ENCODE results near the gene MERTK.
"Not testable (repeated sequence)": the region's sequence is repeated elsewhere in the genome, so short reads cannot be mapped to it uniquely, and the experiment has no call there.

The MERTK gene

DNA sequence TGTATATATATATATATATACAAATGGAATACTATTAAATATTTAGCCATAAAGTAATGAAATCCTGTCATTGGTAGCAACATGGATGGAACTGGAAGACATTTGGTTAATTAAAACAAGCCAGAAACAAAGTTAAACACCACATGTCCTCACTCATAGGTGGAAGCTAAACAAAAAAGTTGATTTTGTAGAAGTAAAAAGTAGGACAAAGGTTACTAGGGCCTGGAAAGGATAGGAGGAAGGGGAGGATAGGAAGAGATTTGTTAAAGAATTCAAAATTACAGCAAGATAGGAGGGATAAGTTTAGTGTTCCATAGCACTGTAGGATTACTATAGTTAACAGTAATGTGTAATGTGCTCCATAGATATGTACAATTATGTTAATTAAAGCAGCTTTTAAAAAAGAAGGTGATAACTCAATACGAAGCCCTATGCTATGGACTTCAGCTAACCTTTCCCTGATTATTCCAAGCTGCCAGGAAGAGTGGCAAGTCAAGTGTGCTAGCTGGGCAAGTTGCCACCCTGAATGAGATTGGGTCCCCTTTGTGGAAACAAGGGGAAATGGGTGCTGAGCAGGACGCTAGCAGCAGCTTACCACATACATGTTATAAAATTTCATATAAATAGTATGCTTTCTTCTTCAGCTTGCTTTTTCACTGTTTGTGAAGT lies 12.3 kb downstream of the MERTK start:
- DNase-seq (ENCODE audit: low spot score) = no peak

DNA sequence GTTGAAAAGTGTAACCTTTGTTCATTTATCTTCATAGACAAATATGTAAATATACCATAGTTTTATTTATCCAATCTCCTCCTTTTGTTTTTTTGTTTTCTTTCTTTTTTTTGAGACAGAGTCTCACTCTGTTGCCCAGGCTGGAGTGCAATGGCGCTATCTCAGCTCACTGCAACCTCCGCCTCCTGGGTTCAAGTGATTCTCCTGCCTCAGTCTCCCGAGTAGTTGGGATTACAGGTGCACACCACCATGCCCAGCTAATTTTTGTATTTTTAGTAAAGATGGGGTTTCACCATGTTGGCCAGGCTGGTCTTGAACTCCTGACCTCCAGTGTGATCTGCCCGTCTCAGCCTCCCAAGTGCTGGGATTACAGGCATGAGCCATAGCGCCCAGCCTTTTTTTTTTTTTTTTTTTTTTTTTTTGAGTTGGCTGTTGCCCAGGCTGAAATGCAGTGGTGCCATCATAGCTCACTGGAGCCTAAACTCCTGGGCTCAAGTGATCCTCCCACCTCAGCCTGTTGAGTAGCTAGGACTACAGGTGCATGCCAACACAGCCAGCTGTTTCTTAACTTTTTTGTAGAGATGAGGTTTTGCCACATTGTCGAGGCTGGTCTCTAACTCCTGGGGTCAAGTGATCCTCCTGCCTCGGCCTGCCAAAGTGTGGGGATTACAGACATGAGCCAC lies 13.0 kb downstream of the MERTK start:
- not testable (repeated sequence) for DNase-seq (ENCODE audit: low spot score)

DNA sequence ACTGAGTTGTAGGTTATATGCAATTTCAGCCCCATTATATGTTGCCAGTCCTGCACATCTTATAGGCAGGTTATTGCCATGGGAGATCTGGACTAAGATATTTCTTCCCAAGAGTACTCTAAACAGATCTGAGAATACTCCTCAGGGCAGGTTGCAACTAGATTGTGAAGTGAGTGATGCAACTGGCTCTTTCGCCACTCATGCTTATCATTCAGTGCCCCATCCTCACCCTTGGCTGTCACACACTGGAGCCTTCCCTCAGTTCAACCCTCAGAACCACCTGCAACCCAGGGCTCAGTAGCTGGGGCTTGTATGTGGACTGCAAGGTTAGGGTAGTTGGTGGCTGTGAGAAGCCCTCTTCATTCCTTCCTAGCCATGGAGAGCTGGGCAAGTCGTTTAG lies 14.1 kb downstream of the MERTK start:
- no peak for DNase-seq (ENCODE audit: low spot score)

DNA sequence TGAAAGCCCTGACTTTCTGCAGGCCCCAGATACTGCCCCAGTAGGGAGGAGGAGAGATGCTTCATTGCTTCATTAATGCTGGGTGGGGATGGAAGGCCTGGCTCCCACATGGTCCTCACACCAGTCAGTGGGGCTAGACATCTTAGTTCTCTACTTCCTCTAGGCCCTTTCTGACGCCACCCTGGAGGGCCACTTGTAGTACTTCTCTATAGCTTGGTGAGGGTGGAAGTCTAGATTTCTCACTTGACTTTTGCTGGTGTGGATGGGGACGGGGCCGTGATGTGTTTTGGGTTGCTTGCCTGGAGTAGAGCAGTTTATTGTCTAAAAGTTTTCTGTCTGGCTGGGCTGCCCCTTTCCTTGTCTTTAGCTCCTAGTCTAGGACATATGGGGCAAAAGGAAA lies 18.7 kb downstream of the MERTK start:
- DNase-seq (ENCODE audit: low spot score) = no peak

DNA sequence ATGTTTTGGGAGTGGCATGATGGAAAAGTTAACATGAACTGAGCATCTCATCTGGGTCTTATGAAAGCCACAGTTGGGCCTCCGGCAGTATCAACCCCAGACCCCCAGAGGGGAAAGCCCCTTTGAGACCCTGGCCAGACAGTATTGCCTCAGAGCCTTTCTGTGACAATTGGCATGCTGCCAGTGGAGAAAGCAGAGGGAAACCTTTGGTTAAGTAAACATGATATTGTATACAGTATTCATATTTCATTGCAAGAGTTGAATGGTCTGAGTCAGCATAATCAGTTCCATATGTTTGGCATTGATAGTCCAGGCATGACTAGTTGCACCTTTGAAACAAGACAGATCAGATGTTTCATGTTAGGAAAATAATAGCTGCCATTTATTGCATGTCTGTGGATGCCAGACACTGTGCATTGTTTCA lies 20.0 kb downstream of the MERTK start:
- peak; percentile 54 for DNase-seq (ENCODE audit: low spot score)

DNA sequence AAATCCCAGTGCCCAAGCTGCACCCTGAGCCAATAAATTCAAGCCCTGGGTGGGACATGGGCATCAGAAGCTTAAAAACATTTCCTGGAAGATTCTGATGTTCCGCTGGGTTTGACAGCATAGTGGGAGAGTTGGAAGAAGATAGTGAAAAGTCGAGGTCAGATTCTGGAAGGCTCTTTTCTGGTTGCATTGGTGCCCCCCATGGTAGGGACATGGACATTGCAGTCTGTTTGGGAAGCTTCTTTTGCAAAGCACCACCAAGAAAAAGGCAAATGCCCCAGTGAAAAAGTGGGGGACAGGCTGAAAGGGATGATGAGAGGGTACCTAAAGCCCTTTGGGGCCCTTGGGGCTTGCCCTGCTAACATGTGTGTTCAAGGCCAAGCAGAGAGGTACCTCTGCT lies 21.0 kb downstream of the MERTK start:
- no peak for DNase-seq (ENCODE audit: low spot score)

DNA sequence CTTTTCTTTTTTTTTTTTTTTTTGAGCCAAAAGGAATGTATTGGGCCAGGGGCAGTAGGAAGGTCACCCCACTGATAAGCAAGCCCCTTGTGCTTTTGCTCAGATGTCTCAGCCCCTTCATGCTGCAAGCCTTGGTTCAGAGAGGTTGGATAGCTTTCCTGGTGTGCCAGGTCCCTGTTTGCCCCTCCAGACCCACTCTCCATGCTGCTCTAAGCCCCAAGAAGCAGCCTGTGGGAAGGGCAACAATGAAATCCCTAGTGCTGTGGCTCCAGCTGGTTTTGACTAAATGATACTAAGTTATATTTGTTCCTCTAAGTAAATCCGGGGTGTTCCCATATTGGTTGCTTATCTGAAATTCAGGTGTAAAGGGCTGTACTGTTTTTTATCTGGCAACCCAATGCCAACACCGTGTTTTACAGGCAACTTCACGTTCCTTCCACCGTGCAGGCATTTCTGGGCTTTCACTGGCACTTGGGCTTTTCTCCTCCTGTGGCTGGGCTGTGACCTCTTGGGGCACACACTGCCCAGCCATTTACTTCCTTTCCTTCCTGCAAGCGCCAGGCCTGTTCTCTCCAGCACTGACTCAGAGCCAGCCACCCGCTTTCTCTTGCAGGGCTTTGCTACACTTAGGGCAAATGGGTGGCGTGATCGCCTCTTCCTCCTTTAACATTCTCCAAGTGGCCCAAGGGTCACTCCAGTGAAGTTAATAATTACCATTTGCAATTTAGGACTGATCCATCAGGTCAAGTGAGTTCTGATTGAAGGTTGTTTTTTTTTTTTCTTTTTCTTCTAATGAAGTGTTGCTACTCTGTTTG lies 21.6 kb downstream of the MERTK start:
- no peak for DNase-seq (ENCODE audit: low spot score)

DNA sequence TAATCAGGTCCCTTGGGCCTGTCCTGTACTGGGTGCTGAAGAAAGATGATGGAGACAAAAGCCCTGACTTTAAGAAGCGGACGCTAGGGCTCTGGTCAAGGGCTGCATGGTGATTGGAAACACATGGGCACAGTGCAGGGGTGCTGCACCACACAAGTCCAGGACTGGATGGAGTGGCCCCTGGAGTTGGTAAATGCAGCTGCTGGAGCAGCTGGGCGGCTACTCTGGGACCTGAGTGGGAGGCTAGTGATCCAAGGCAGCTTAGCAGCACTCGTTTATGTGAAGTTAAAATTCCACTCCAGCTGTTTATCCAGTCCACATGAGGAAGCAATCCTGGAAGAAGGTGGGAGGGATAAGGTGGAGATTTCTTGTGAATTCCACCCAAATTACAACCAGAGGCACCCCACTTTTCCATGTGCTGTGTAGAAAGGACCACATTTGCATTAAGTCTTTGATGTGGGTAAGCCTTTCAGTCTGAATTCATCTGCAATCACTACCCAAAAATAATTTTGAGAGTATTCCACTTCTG lies 24.9 kb downstream of the MERTK start:
- DNase-seq (ENCODE audit: low spot score) = no peak

DNA sequence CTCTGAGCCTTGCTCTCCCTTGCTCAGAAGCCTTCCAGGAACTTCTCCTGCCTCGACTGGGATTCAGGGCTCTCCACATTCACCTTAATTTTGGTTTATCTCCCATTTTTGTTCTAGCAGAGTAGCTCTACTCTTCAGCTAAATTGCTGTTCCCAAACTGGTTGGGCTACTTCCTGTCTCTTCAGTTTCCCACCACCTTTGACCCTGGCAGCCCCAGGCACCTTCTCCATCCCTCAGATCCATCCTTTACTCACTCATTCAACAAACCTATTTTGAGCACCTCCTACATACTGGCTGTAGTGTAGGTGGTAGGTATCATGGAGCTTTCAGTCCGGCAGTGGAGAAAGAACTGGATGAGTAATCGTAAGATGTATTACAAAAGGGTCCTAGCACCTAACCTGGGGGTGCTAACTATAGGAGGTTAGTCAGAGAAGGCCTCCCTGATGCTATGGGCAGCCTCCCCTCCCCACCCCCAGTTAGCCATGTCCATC lies 26.3 kb downstream of the MERTK start:
- DNase-seq (ENCODE audit: low spot score) = no peak

DNA sequence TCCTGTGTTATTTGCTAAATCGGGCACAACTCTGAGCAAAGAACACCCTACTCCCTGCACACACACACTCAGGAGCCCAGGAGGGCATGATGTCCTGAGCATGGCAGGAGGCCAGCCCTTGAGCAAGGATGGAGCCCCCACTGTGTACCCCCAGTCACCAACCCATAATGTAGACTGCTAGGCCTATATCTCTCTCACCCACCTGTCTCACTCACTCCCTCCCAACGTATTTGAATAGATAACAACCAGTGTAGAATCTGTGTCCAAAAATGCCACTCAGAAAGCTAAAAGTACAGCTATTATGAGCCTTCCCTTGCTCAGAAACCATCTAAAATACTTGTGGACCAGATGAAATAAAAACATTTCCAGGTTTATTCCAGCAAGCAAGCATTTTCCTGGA lies 29.3 kb downstream of the MERTK start:
- peak; percentile 38 for DNase-seq (ENCODE audit: low spot score)

DNA sequence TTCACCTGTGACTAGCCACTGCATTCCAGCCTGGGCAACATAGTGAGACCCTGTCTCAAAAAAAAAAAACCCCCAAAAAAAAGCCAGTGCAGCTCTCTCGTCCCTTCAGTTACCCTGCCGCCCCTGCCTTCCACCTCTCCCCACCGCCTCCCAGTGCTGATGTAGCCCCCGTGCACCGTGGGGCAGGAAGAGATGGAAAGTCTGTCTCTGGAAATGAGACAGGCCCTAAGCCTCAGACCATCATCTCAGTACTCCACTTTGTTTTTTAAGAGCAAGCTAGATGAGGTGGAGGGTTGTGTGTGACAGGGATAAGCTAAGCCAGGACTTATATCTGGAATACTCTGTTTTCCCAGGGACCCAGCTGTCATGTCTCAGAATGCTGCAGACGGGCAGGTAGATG lies 32.0 kb downstream of the MERTK start:
- no peak for DNase-seq (ENCODE audit: low spot score)

DNA sequence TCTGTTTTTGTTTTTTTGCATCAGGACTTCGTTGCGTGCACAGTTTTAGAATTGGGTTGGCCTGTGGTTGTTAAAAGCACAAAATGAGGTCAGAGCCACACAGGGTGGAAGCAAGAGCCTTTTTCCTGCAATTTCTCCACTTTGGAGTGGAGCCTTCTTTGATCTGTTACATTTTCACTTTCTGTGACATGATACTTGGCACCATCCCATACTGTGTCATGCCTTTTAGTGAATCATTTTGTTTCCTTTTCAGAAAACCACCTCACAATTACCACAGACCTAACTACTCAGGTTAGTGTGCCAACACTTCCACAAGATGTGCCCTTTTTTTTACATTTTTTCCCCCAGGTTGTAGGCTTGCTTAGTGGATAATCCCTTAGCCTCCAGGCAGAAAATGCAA lies 32.5 kb downstream of the MERTK start:
- DNase-seq (ENCODE audit: low spot score) = no peak

DNA sequence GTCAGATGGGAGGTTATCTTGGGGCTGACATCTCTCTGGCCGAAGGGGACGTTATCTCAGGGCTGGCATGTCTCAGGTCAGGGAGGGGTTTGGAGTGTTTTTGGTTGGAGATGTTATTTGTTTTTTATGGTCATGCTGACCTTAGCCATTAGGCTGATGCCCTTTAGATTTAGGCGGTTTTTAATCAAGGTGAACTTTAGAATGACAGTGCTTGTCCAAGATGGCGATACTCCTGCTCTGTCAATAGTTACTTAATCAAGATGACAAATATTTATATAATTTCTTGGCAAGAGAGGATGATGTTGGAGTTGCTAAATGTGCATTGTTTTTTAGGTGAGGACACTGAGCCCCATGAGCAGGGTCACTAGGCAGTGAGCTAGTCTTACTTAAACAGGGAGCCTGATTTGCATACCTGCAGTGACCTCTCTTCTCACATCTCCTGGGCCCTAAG lies 34.5 kb downstream of the MERTK start:
- DNase-seq (ENCODE audit: low spot score) = no peak

DNA sequence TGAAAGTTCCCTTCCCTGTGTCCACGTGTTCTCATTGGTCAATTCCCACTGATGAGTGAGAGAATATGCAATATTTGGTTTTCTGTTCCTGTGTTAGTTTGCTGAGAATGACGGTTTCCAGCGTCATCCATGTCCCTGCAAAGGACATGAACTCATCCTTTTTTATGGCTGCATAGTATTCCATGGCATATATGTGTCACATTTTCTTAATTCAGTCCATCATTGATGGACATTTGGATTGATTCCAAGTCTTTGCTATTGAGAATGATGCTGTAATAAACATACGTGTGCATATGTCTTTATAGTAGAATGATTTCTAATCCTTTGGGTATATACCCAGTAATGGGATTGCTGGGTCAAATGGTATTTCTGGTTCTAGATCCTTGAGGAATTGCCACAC lies 35.5 kb downstream of the MERTK start:
- not testable (repeated sequence) for DNase-seq (ENCODE audit: low spot score)

DNA sequence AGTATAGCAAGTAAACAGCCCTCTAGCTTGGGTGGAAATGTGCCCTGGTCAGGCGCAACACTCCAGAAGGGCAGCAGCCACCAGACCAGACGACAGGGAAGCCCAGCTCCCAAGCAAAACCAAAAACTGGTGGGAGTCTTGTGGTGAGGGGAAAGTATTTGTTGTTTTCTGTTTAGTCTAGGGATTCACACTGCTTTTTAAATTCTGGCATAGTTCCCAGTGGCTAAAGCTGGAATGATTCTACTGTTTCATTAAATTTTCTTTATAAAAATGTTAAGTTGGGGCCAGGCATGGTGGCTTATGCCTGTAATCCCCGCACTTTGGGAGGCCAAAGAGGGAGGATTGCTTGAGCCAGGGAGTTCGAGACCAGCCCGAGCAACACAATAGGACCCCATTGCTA lies 38.5 kb downstream of the MERTK start:
- no peak for DNase-seq (ENCODE audit: low spot score)

DNA sequence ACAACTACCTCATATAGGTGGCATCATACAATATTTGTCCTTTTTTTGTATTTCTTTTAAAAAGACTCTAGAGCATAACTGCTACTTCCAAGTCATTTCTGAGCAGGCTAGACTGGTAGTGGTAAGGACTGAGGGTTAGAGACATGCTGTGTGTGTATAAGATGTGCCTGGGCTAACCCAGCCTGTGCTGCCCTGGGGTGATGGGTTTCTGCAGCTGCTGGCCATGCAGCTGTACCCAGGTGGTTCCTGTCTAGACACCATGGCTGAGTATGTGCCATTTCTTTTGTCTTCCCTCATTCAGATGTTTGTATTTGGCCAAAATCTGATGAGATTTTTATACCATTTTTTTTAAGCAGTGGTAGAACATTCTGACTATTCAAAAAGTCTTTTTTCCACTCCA lies 40.0 kb downstream of the MERTK start:
- DNase-seq (ENCODE audit: low spot score) = no peak

DNA sequence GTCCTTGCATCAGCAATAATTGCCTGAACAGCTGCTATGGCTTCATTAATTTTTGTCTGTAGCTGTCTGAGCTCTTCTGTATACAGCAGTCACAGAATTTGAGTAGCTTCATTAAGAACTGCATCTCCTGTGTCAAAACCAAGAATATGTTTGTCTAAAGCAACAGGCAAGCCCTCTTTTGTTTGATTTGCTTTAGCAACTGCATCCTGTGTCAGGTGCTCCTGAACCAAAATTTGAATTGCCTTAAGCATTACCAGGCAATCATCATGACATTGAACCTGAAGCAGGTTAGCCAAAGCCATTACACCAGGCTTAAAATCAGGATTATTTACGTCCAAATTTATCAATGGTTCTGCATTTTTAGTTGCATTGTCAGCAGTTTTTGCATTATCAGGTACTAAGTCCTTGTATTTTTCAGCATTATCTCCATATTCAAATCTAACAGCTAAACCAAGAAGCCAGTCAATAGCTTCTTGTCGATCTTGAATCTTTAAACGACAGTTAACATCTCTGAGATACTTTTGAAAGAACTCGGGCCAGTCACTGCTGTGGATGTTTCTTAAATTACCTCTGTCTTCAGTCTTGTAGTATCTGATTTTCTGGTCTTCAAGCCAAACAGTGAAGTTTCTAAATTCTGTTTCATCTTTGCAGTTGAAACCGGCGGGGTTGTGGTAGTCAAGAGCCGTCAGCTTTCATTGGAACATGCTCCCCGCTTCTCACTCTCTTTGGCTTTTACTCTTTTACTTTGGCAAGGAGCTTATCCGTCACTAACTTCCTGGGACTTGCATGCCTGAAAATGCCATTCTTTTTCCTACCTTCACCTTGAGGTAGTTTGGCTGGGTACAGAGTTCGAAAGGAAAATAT lies 42.2 kb downstream of the MERTK start:
- no peak for DNase-seq (ENCODE audit: low spot score)

DNA sequence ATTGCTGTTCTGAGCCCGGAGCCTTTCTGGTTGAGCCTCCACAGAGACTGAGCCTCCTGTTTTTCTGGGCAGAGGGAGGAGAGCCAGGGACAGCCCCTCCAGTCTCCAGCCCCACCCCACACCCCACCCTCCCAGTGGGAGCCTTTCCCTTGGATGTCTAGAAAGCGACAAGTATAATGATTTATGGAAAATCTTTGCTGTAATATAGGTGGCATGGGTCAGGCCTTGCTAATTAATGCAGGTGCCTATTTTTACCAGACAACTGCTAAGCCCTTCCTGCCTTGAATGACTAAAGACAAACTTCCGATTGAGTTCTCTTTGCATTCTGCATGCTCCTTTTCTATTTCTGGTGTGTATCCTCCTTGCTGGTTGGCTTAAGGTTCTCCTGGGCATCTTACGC lies 43.1 kb downstream of the MERTK start:
- DNase-seq (ENCODE audit: low spot score) = no peak

DNA sequence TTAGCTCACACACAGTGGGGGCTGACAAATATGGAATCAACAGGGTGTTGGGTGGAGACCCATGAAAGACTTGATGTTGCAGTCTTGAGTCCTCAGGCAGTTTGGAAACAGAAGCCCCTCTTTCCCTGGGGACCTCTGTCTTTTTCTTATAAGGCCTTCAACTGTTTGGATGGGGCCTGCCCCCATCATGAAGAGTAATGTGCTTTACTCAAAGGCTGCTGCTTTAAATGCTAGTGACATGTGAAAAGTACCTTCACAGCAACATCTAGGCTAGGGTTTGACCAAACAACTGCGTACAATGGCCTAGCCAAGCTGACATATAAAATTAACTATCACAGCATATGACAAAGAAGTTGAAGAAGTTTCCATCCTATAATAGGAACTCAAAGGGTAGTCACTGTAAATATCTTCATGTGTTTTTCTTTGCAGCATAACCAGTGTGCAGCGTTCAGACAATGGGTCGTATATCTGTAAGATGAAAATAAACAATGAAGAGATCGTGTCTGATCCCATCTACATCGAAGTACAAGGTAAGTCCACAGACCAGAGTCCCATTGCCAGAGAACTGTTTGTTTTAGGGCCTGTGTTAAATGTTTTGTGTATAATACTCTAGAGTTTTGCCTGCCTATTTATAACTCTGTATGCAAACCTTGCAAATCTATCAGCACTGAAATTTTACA lies 46.3 kb downstream of the MERTK start:
- DNase-seq (ENCODE audit: low spot score) = no peak

DNA sequence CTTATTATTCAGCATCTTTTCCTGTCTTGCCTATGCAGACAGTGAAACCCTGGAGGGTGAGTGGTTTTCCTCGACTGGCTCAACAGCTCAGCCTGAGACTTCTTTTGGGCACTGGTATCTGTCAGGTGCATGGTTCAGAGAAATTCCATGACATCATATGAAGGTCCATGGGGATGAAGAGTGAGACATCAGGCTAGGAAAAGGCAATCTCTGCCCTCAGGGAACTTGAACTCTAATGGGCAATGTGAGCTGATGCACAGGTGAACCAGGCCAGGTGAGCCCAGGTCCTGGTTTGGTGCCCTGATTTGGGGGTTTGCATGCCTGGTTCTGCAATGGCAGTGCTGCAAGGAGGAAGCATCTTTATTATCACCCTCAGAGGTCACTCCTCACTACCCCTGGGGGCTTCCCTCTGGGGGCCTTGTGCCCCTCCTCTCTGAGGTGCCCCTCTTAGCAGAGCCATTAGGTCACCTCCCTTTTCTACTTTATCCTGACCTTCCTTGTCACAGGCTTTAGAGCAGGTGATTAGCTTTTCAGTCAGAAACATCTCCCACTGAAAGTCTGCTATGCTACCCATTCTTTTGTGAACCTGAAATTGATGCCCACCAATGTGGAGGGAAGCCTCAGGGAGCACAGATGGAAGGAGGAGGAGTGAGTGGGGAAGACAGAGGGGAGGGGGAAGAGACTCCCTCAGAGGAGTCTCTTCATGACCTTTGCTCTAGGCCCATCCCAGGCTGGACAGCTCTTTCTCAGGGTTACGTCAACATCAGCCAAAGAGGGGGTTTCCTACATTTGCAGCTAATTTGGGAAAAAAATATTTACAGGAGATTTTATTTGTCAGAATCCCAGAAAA lies 47.3 kb downstream of the MERTK start:
- no peak for DNase-seq (ENCODE audit: low spot score)
